DMS79 (cell line): ENCODE results near the gene COL13A1.

Experiments
- DNase-seq: peaks from one replicate; lab custom pipeline; 2025; lab: John Stamatoyannopoulos, UW

Gene COL13A1

GRCh38 chr10:69819716-69820506, 18.2 kb downstream of the COL13A1 start:
- no peak for DNase-seq

GRCh38 chr10:69820817-69821216, 19.1 kb downstream of the COL13A1 start:
- DNase-seq, result no peak

GRCh38 chr10:69825604-69826003, 23.9 kb downstream of the COL13A1 start:
- no peak for DNase-seq

DNA sequence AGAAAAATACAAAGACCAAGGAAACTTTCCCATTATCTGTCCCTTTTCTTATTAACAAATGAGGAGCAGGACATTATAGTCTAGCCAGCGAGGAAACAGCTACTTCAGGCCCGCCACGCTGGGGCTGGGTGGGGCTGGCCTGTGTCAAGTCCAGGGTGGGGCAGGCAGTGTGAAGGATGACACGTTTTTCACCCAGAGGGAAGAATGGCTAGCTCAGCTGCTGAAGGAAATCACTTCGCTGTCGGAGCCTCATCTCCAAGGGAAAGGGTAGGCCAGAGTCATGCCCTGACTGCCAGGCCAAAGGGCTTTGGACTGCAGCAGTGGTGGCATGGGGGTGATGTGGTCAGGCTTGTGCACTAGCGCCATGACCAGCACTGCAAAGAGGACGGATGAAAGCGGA, 24.4 kb downstream of the COL13A1 start:
- no peak for DNase-seq

- no peak for DNase-seq
Measured at GRCh38 chr10:69826789-69827554, 25.3 kb downstream of the COL13A1 start.

- no peak for DNase-seq
Measured at GRCh38 chr10:69828144-69828870, 26.6 kb downstream of the COL13A1 start.

DNA sequence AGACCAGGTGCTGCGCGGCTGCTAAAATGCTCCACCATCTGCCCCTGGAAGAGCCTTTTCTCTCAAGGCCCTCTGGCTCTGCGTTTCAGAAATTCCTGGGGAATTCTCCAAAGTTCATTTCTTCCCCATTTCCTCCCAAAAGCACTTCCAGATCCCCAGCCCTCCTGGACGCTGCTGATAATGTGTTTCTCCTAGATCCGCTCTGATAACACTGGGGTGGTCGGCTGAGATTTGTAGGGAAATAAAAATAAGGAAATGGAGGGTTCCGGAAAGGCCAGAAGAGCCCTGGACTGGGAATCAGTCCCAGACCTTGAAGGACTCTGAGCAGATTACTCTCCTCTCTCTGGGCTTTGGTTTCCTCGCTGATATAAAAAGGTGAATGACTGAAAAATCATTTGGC, 28.1 kb downstream of the COL13A1 start:
- DNase-seq, result no peak

- DNase-seq, result no peak
Measured at GRCh38 chr10:69831231-69831855, 29.6 kb downstream of the COL13A1 start.

DNA sequence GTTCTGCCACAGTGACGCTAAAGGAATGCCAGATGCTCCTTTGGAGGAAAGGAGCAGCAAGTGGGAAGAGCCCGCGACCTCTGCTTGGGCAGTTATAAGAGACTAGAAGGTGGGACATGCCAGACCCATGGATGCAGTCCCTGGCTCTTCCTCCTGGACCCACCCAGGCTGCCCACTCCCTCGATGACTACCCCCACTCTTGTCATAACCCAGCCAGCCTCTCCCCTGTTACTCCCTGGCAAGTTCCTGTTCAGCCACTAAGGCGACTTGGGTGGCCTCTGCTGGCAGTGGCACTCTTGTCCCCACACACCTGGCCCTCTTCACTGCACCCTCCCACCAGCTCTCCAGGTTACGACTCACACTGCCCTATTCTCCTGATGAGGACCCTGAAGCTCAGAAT, 33.5 kb downstream of the COL13A1 start:
- peak; percentile 23 for DNase-seq

- peak; percentile 16 for DNase-seq
Measured at GRCh38 chr10:69835875-69836730, 34.4 kb downstream of the COL13A1 start.

GRCh38 chr10:69836731-69837030, 35.0 kb downstream of the COL13A1 start:
- DNase-seq, result no peak

- no peak for DNase-seq
Measured at GRCh38 chr10:69837261-69837660, 35.6 kb downstream of the COL13A1 start.

DNA sequence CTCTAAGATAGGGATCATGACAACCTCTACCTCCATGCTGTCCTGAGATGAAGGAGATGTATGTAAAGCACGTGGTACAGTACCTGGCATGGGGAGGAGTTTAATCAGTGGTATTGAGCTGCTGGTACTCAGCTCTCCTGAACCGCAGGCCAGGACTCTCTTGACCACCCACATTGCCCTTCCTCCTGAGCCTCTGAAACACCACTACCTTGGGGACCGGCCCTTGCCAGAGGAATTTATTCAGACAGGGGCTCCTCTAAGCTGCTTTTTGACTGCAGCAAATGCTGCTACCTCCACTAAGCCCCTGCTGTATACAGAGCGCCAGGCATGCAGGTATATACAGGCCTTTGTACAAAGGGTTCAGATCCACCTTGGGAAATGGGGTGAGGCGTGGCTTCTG, 36.7 kb downstream of the COL13A1 start:
- DNase-seq, result no peak

- DNase-seq, result no peak
Measured at GRCh38 chr10:69838853-69839252, 37.1 kb downstream of the COL13A1 start.

DNA sequence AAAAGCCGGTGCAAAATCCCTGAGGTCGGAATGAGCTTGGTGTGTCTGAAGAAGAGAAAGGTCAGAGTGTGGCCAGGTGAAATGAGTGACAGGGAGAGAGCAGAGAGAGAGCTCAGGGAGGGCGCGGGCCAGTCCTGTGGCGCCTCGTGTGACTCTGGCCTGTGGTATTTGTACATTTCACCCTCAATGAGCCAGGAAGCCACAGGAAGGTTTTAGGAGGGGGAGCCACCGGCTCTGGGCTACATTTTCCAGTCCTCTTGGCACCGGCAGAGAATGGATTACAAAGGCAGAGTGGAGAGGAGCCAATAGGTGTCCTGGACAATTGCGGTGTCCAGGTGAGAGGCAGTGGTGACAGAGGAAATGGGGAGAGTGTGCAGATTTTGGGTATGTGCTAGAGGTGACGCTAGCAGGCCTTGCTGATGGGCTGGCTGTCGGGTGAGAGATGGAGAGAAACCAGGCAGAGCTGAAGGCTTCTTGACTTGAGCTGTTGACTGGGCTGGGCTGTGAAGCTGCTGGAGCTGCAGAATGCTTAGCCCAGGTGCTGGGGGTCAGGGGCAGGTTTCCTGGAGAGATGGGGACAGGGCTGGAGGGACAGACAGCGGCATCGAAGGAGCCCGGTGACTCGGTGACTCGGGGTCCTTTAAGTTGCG, 38.1 kb downstream of the COL13A1 start:
- DNase-seq, result no peak

GRCh38 chr10:69840773-69841172, 39.1 kb downstream of the COL13A1 start:
- no peak for DNase-seq

GRCh38 chr10:69842020-69842419, 40.3 kb downstream of the COL13A1 start:
- DNase-seq, result no peak

- DNase-seq, result no peak
Measured at GRCh38 chr10:69842882-69843281, 41.2 kb downstream of the COL13A1 start.

DNA sequence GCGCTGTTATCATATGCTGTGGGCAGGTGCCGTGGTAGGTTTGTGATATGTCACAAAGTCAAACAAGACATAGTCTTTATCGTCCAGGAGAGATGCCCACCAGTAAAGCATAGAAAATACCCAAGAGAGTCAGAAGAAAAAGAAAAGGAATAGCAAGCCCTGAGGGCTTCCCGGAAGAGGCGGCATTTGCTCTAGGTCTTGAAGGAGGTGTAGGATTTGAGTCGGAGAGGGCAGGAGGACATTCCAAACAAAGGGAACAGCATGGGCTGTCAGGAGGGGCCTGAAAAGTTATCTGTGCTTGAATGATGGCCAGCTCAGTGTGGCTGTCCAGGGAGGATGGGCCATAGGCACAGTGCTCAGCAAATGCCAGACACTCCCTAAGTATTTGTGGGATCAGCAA, 42.2 kb downstream of the COL13A1 start:
- DNase-seq, result no peak

GRCh38 chr10:69844698-69845097, 43.0 kb downstream of the COL13A1 start:
- peak; percentile 84 for DNase-seq
